Activated T-cell treated with anti-CD3 and anti-CD28 coated beads, Interleukin-2, amount 50 U/mL, for 72 hours (primary cell): ENCODE measurements around the gene LOXL3. TPM values are rescaled to one million over a fixed set of nuclear protein-coding genes. Genes with fewer than 3 reads are reported as not detected.

ENCODE experiments used
- ATAC-seq, 2 donors: fragments of 150-1000 bp; cut with Tn5 transposase; replicated peaks in 1 of 2; 2 replicates each; pipeline ENCODE4 v1.10.0; 2021; ENCODE audit warnings: moderate library complexity in 2 of 2, mild to moderate bottlenecking in 1 of 2
- DNase-seq, 2 donors: peaks; one replicate each; pipeline ENCODE4 v3.0.0; 2021 to 2022; ENCODE audit warnings: mixed read lengths in 1 of 2
- H3K27ac Mint-ChIP-seq: one replicate; pipeline ENCODE4 v1.8.0; 2022; ENCODE audit warnings: mild to moderate bottlenecking, moderate library complexity, mixed read lengths
- H3K27me3 Mint-ChIP-seq: one replicate; pipeline ENCODE4 v1.8.0; 2022; ENCODE audit warnings: low read depth, mixed read lengths
- H3K36me3 Mint-ChIP-seq, 2 donors: one replicate each; pipeline ENCODE4 v1.8.0; 2022; ENCODE audit warnings: mixed read lengths in 2 of 2, mild to moderate bottlenecking in 1 of 2; ENCODE audit not compliant: insufficient read depth in 2 of 2
- H3K4me1 Mint-ChIP-seq: one replicate; pipeline ENCODE4 v1.8.0; 2022; ENCODE audit warnings: low read depth, mixed read lengths
- H3K4me3 Mint-ChIP-seq, 2 donors: one replicate each; pipeline ENCODE4 v1.8.0; 2022; ENCODE audit warnings: mild to moderate bottlenecking in 2 of 2, mixed read lengths in 2 of 2, moderate library complexity in 2 of 2
- H3K9me3 Mint-ChIP-seq, 2 donors: one replicate each; pipeline ENCODE4 v1.8.0; 2022; ENCODE audit warnings: mixed read lengths in 2 of 2
- total RNA-seq, 2 donors: library from RNA; stranded (reverse); gene quantifications; one replicate each; pipeline ENCODE4 v1.2.3, GENCODE V29; 2022

LOXL3 gene
- 1 to 10 TPM; 3.1 to 3.6 TPM for total RNA-seq

- DNase-seq (peak; percentile 80 to 88), ATAC-seq (peak; percentile 75 to 82)
- peak within 1 kb of the TSS; percentile 80 for H3K27ac Mint-ChIP-seq
- peak within 1 kb of the TSS; percentile 89 for H3K4me3 Mint-ChIP-seq
- peaks cover 27% of the 10 kb centered on the region for H3K27me3 Mint-ChIP-seq
- H3K4me1 Mint-ChIP-seq: peaks cover 27% of the 10 kb centered on the region
- peaks cover 5 to 6% of the 10 kb centered on the region in 2 donors for H3K36me3 Mint-ChIP-seq
- no peaks in the 10 kb centered on the region for H3K9me3 Mint-ChIP-seq
Observed at GRCh38 chr2:74553892-74554819, at the start of gene LOXL3, which contains the start of gene DOK1. Gene LOXL3 (minus strand): TSS chr2:74553942. CDS start chr2:74552634, 1,308 bp downstream. Gene DOK1 (plus strand): TSS chr2:74554720. CDS start chr2:74554755, 35 bp downstream.

GRCh38 chr2:74602586-74603281, 49.0 kb upstream of the LOXL3 start:
- peaks cover 8% of the 10 kb centered on the region for H3K4me1 Mint-ChIP-seq

GRCh38 chr2:74599676-74600075, 45.9 kb upstream of the LOXL3 start:
- Mint-ChIP-seq H3K27me3 (peaks cover 36% of the 10 kb centered on the region), H3K9me3 (peaks cover 0 to 2% of the 10 kb centered on the region in 2 donors), H3K27ac (no peak overlapping the region), H3K36me3 (no peaks in the 10 kb centered on the region), H3K4me3 (no peak overlapping the region), H3K4me1 (peaks cover 8% of the 10 kb centered on the region)
- ATAC-seq (no peak), DNase-seq (no peak)

More at GRCh38 chr2:74602586-74603281, 49.0 kb upstream of the LOXL3 start:
- H3K9me3 Mint-ChIP-seq: peaks cover 0 to 2% of the 10 kb centered on the region in 2 donors
- ATAC-seq (peak; percentile 69 to 91), DNase-seq (no peak)
- peaks cover 24% of the 10 kb centered on the region for H3K27me3 Mint-ChIP-seq
- H3K27ac Mint-ChIP-seq: no peak overlapping the region
- H3K36me3 Mint-ChIP-seq: no peaks in the 10 kb centered on the region
- peak overlapping the region in 1 of 2 donors; percentile 25 for H3K4me3 Mint-ChIP-seq

- H3K36me3 Mint-ChIP-seq: no peaks in the 10 kb centered on the region
- H3K4me3 Mint-ChIP-seq: no peak overlapping the region
- no peaks in the 10 kb centered on the region for H3K9me3 Mint-ChIP-seq
- ATAC-seq (no peak), DNase-seq (no peak)
- no peak overlapping the region for H3K27ac Mint-ChIP-seq
- H3K27me3 Mint-ChIP-seq: peaks cover 26% of the 10 kb centered on the region
- H3K4me1 Mint-ChIP-seq: peaks cover 11% of the 10 kb centered on the region
Observed at GRCh38 chr2:74597410-74597809, 43.7 kb upstream of the LOXL3 start.

GRCh38 chr2:74596584-74596983, 42.8 kb upstream of the LOXL3 start:
- no peak for ATAC-seq
- no peaks in the 10 kb centered on the region for H3K36me3 Mint-ChIP-seq
- no peaks in the 10 kb centered on the region for H3K9me3 Mint-ChIP-seq
- H3K27ac Mint-ChIP-seq: no peak overlapping the region
- H3K4me1 Mint-ChIP-seq: peaks cover 11% of the 10 kb centered on the region
- peaks cover 24% of the 10 kb centered on the region for H3K27me3 Mint-ChIP-seq
- H3K4me3 Mint-ChIP-seq: no peak overlapping the region
- DNase-seq: no peak

GRCh38 chr2:74593826-74594772, 40.4 kb upstream of the LOXL3 start:
- Mint-ChIP-seq H3K27ac (peak overlapping the region; percentile 22), H3K9me3 (no peaks in the 10 kb centered on the region), H3K4me3 (no peak overlapping the region), H3K36me3 (no peaks in the 10 kb centered on the region), H3K4me1 (peaks cover 11% of the 10 kb centered on the region), H3K27me3 (peaks cover 34% of the 10 kb centered on the region)
- DNase-seq: no peak
- ATAC-seq: peak in 1 of 2 donors; percentile 52

- ATAC-seq (no peak), DNase-seq (no peak)
- Mint-ChIP-seq H3K27me3 (peaks cover 20% of the 10 kb centered on the region), H3K4me3 (no peak overlapping the region), H3K36me3 (no peaks in the 10 kb centered on the region), H3K4me1 (peaks cover 33% of the 10 kb centered on the region), H3K27ac (no peak overlapping the region), H3K9me3 (no peaks in the 10 kb centered on the region)
Observed at GRCh38 chr2:74588664-74589063, 34.9 kb upstream of the LOXL3 start.

GRCh38 chr2:74587664-74588277, 34.0 kb upstream of the LOXL3 start:
- DNase-seq (peak; percentile 62 to 63), ATAC-seq (peak; percentile 51 to 60)
- Mint-ChIP-seq H3K27ac (no peak overlapping the region), H3K9me3 (no peaks in the 10 kb centered on the region), H3K4me1 (peaks cover 36% of the 10 kb centered on the region), H3K27me3 (peaks cover 17% of the 10 kb centered on the region), H3K36me3 (no peaks in the 10 kb centered on the region), H3K4me3 (no peak overlapping the region)

- ATAC-seq (peak; percentile 57 to 77), DNase-seq (peak; percentile 14 to 49)
- H3K4me1 Mint-ChIP-seq: peaks cover 36% of the 10 kb centered on the region
- H3K27ac Mint-ChIP-seq: peak overlapping the region; percentile 77
- no peaks in the 10 kb centered on the region for H3K36me3 Mint-ChIP-seq
- no peaks in the 10 kb centered on the region for H3K9me3 Mint-ChIP-seq
- H3K27me3 Mint-ChIP-seq: peaks cover 9% of the 10 kb centered on the region
- H3K4me3 Mint-ChIP-seq: peak overlapping the region; percentile 62 to 71
Observed at GRCh38 chr2:74585406-74586185, 31.9 kb upstream of the LOXL3 start.

GRCh38 chr2:74584088-74584645, 30.4 kb upstream of the LOXL3 start:
- Mint-ChIP-seq H3K4me1 (peaks cover 36% of the 10 kb centered on the region), H3K9me3 (no peaks in the 10 kb centered on the region), H3K27ac (peak overlapping the region; percentile 97), H3K36me3 (no peaks in the 10 kb centered on the region), H3K4me3 (peak overlapping the region; percentile 73 to 89), H3K27me3 (peaks cover 7% of the 10 kb centered on the region)
- peak; percentile 80 to 84 for ATAC-seq
- DNase-seq: peak; percentile 60 to 62

- no peak overlapping the region for H3K27ac Mint-ChIP-seq
- ATAC-seq (no peak), DNase-seq (no peak)
- peaks cover 39% of the 10 kb centered on the region for H3K4me1 Mint-ChIP-seq
- H3K4me3 Mint-ChIP-seq: no peak overlapping the region
- H3K27me3 Mint-ChIP-seq: peaks cover under 1% of the 10 kb centered on the region
- H3K9me3 Mint-ChIP-seq: no peaks in the 10 kb centered on the region
- no peaks in the 10 kb centered on the region for H3K36me3 Mint-ChIP-seq
Observed at GRCh38 chr2:74583504-74583903, 29.8 kb upstream of the LOXL3 start.
